Gastrocnemius medialis (tissue), 4 donors: Measurements from ENCODE around the gene GIMAP8.

Experiments used
- POLR2A ChIP-seq, 2 donors: fragments of 450-650 bp; IDR thresholded peaks; one replicate each; pipeline ENCODE4 v1.6.1; 2017; ENCODE audit warnings: antibody characterized with exemption in 2 of 2, mild to moderate bottlenecking in 2 of 2, moderate library complexity in 2 of 2
- TF ChIP-seq, protein P1 (sequence below), 5 experiments: fragments of 450-650 bp in 3 of 5; fragments of 200-600 bp in 2 of 5; sonication (generic) in 2 of 5; IDR thresholded peaks in 4 of 5; conservative IDR thresholded peaks in 1 of 5; 1 replicate in 4 of 5; 2 replicates in 1 of 5; pipeline ENCODE4 v1.5.1; 2016 to 2019; ENCODE audit warnings: antibody characterized with exemption in 5 of 5, mild to moderate bottlenecking in 3 of 5, moderate library complexity in 3 of 5

DNA sequence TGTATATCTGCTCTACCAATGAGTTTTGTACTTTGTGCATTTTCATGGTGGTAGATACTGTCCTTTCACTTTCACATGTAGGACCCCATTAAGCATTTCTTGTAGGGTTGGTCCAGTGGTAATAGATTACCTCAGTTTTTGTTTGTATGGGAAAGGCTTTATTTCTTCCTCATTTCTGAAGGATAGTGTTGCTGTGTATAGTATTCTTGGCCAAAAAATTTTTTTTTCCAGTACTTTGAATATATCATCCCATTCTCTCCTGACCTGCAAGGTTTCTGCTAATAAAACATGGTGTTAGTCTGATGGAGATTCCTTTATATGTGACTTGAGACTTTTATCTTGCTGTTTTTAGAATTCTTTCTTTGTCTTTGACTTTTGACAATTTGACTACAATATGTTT is 12.0 kb downstream of the GIMAP8 start:
- TF ChIP-seq POLR2A (IDR thresholded peaks at IDR 0.05): no peak
- TF ChIP-seq, protein P1, sequence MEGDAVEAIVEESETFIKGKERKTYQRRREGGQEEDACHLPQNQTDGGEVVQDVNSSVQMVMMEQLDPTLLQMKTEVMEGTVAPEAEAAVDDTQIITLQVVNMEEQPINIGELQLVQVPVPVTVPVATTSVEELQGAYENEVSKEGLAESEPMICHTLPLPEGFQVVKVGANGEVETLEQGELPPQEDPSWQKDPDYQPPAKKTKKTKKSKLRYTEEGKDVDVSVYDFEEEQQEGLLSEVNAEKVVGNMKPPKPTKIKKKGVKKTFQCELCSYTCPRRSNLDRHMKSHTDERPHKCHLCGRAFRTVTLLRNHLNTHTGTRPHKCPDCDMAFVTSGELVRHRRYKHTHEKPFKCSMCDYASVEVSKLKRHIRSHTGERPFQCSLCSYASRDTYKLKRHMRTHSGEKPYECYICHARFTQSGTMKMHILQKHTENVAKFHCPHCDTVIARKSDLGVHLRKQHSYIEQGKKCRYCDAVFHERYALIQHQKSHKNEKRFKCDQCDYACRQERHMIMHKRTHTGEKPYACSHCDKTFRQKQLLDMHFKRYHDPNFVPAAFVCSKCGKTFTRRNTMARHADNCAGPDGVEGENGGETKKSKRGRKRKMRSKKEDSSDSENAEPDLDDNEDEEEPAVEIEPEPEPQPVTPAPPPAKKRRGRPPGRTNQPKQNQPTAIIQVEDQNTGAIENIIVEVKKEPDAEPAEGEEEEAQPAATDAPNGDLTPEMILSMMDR (IDR thresholded peaks at IDR 0.05 in 4 of 5, conservative IDR thresholded peaks at IDR 0.05 in 1 of 5): no peak
